HUES6 (cell line): ENCODE data around the gene STXBP6.

Experiments
- H3K27ac ChIP-seq: 2 replicates; pipeline ENCODE4 v1.7.0; 2013; ENCODE audit warnings: low read depth, mild to moderate bottlenecking, low read length, inconsistent platforms
- H3K27me3 ChIP-seq: 2 replicates; pipeline ENCODE4 v1.6.1; 2013; ENCODE audit warnings: low read length; ENCODE audit not compliant: control insufficient read depth, insufficient read depth
- H3K36me3 ChIP-seq: 2 replicates; pipeline ENCODE4 v1.6.1; 2013; ENCODE audit warnings: low read length; ENCODE audit not compliant: control insufficient read depth, insufficient read depth
- H3K4me1 ChIP-seq: 2 replicates; pipeline ENCODE4 v1.6.1; 2013; ENCODE audit warnings: low read length; ENCODE audit not compliant: control insufficient read depth, insufficient read depth
- H3K4me3 ChIP-seq: 2 replicates; pipeline ENCODE4 v1.5.1; 2013; ENCODE audit warnings: low read depth, low read length
- H3K9ac ChIP-seq: one replicate; pipeline ENCODE4 v1.6.1; 2013; ENCODE audit warnings: mild to moderate bottlenecking, low read length
- H3K9me3 ChIP-seq: 2 replicates; pipeline ENCODE4 v1.6.1; 2013; ENCODE audit warnings: low read depth, low read length; ENCODE audit not compliant: control insufficient read depth, insufficient read depth

The STXBP6 gene

GRCh38 chr14:24925771-24926374 is 124.1 kb downstream of the STXBP6 start:
- no peak overlapping the region for H3K27ac ChIP-seq
- H3K36me3 ChIP-seq, result no peaks in the 10 kb centered on the region
- H3K4me3 ChIP-seq, result no peak overlapping the region
- no peaks in the 10 kb centered on the region for H3K9me3 ChIP-seq
- H3K9ac ChIP-seq, result no peak overlapping the region
- H3K4me1 ChIP-seq, result peaks cover 9% of the 10 kb centered on the region; the same call in 1 of the 2 replicates
- H3K27me3 ChIP-seq, result no peaks in the 10 kb centered on the region

GRCh38 chr14:24924544-24924943 is 125.4 kb downstream of the STXBP6 start:
- no peaks in the 10 kb centered on the region for H3K27me3 ChIP-seq
- H3K9me3 ChIP-seq, result no peaks in the 10 kb centered on the region
- H3K36me3 ChIP-seq, result no peaks in the 10 kb centered on the region
- H3K27ac ChIP-seq, result no peak overlapping the region
- peaks cover 9% of the 10 kb centered on the region; the same call in 1 of the 2 replicates for H3K4me1 ChIP-seq
- no peak overlapping the region for H3K9ac ChIP-seq
- H3K4me3 ChIP-seq, result no peak overlapping the region

DNA sequence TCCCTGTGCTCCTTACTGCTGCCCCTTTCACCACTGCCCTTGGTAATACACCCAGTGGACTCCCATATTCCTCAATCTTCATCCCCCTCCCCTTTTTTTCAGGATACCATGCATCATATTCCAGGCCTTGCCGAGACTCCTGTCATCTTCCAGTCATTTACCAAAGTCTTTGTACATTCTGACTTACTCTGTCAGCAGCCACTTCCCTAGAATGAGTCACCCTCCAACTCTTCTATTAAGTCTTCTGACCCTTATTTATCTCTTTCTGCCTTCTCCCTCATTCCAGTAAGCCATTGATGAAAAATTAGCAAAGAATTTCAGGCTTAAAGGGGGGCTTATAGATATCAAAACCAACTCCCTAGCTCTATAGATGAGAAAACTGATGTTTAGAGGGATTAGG is 128.0 kb downstream of the STXBP6 start:
- Histone ChIP-seq H3K27me3 (no peaks in the 10 kb centered on the region), H3K4me3 (no peak overlapping the region), H3K9me3 (no peaks in the 10 kb centered on the region), H3K36me3 (no peaks in the 10 kb centered on the region), H3K9ac (no peak overlapping the region), H3K27ac (no peak overlapping the region), H3K4me1 (no peaks in the 10 kb centered on the region; the same call in 1 of the 2 replicates)

DNA sequence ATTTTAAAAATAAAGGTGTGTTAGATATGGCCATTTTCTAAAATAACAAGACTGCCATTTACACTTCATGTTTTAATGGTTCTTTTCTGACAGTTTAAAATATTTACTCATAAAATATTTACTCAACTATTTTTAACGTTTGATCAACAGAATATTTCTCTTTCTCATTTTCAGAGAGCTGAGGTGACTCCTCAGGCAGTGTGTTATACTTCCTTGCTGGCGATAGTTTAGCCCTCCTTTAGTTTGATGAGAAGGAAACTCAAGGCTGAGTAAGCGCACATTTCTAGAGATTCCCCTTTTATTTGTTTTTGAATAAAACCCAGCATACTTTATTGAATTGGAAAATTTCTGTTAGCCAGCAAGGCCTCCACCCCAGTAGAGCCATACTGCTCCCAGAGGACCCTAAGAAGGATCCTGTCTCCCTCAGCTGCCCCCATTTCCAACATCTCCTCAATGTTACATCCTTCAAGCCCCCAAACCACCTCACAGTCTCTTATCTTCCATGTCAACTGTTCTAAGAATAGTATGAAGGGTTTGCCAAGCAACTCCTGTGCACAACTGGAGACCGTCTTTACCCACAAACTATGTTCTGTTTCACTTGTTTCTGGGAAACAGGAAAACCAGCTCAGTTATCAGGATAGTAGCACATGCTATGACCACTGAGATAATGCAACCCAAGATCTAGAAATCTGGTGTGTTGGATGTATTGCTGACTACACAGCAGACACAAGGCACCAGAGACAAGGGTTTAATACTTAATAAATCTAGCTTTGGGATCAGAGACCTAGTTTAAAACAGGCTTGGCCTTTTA is 129.5 kb downstream of the STXBP6 start:
- no peak overlapping the region for H3K4me3 ChIP-seq
- no peaks in the 10 kb centered on the region for H3K36me3 ChIP-seq
- H3K9me3 ChIP-seq, result no peaks in the 10 kb centered on the region
- no peak overlapping the region for H3K9ac ChIP-seq
- no peaks in the 10 kb centered on the region; the same call in 1 of the 2 replicates for H3K4me1 ChIP-seq
- H3K27me3 ChIP-seq, result no peaks in the 10 kb centered on the region
- H3K27ac ChIP-seq, result no peak overlapping the region

DNA sequence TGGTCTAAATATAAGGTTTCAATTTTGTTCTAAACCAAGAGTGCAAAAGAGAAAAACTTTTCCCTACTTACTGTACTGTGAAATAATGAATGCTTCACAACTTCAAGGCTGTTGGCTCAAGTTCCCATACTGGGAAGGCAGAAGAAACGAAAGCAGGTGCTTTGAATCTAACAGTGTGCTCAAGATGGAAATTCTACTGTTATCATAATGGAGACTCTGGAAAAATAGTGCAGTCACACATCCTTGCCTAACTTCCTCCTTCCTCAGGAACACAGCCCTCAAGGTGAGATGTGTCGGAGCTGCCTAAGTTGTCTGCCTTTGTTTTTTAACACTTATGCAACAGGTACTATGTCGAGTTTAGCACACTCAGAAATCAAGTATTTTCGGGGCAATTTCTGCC is 131.1 kb downstream of the STXBP6 start:
- Histone ChIP-seq H3K9me3 (no peaks in the 10 kb centered on the region), H3K27ac (no peak overlapping the region), H3K27me3 (no peaks in the 10 kb centered on the region), H3K4me1 (no peaks in the 10 kb centered on the region; the same call in 1 of the 2 replicates), H3K9ac (no peak overlapping the region), H3K4me3 (no peak overlapping the region), H3K36me3 (no peaks in the 10 kb centered on the region)

- Histone ChIP-seq H3K4me1 (no peaks in the 10 kb centered on the region; the same call in 1 of the 2 replicates), H3K4me3 (no peak overlapping the region), H3K9me3 (no peaks in the 10 kb centered on the region), H3K27me3 (no peaks in the 10 kb centered on the region), H3K9ac (no peak overlapping the region), H3K27ac (no peak overlapping the region), H3K36me3 (no peaks in the 10 kb centered on the region)
Measured at GRCh38 chr14:24915958-24916595, 133.9 kb downstream of the STXBP6 start.

GRCh38 chr14:24915403-24915921 is 134.5 kb downstream of the STXBP6 start:
- no peaks in the 10 kb centered on the region; the same call in 1 of the 2 replicates for H3K4me1 ChIP-seq
- H3K27me3 ChIP-seq, result no peaks in the 10 kb centered on the region
- H3K4me3 ChIP-seq, result no peak overlapping the region
- no peak overlapping the region for H3K9ac ChIP-seq
- H3K9me3 ChIP-seq, result no peaks in the 10 kb centered on the region
- H3K27ac ChIP-seq, result no peak overlapping the region
- no peaks in the 10 kb centered on the region for H3K36me3 ChIP-seq

- no peaks in the 10 kb centered on the region for H3K27me3 ChIP-seq
- H3K9ac ChIP-seq, result no peak overlapping the region
- H3K4me1 ChIP-seq, result no peaks in the 10 kb centered on the region
- H3K27ac ChIP-seq, result no peak overlapping the region
- H3K9me3 ChIP-seq, result no peaks in the 10 kb centered on the region
- H3K36me3 ChIP-seq, result no peaks in the 10 kb centered on the region
- no peak overlapping the region for H3K4me3 ChIP-seq
Measured at GRCh38 chr14:24913746-24914145, 136.2 kb downstream of the STXBP6 start.

DNA sequence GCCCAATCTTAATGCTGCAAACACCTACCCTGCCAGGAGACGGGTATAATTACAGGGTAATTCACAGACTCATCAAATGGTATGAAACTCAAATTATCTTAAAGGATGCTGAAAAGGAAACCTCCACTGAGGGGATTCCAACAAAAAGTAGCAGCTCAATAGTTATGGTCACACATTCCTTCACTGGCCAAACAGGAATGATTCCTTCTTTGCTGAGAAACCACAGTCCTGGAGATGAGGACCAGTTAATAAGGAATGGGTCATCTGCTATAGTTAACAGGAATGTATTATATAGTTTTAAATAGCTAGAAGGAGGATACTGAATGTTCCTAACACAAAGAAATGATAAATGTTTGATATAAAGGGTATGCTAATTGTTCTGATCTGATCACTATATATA is 136.9 kb downstream of the STXBP6 start:
- Histone ChIP-seq H3K36me3 (no peaks in the 10 kb centered on the region), H3K9ac (no peak overlapping the region), H3K27me3 (no peaks in the 10 kb centered on the region), H3K27ac (no peak overlapping the region), H3K9me3 (no peaks in the 10 kb centered on the region), H3K4me3 (no peak overlapping the region), H3K4me1 (no peaks in the 10 kb centered on the region)

DNA sequence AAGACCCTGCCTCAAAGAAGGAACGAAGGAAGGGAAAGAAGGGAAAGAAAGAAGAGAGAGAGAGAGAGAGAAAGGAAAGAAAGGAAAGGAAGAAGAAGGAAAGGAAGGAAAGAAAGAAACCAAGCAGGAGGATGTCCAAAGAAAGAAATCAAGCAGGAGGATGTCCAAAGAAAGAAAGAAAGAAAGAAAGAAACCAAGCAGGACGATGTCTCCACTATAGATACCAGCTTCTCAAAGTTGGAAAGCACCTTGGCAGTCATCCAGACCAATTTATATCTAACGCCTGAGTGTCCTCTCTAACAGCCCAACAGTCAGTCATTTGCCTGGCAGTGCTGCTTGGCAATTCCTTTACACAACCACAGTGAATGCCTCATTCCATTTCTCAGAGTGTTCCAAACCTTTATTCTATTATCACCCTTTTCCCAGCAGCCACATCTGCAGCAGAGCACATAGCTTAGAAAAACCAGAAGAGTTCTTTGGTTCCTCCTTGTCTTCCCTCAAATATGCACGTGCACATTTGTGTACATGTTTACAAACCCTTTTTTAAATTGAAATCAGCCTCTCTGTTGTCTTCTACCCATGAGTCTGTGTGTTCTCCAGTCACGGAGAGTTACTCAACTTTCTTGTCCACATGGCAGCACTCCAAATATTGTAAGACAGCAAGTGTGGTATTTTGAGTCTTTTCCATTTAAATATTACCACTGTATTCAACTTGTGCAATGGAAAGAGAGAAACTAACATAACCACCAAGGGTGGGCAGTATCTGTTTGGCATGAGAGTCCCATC is 138.4 kb downstream of the STXBP6 start:
- Histone ChIP-seq H3K9me3 (no peaks in the 10 kb centered on the region), H3K27me3 (no peaks in the 10 kb centered on the region), H3K4me3 (no peak overlapping the region), H3K4me1 (no peaks in the 10 kb centered on the region), H3K36me3 (no peaks in the 10 kb centered on the region), H3K9ac (no peak overlapping the region), H3K27ac (no peak overlapping the region)
